Esophagus muscularis mucosa (tissue), 4 donors: ENCODE measurements around the gene PUDP. TPM values are rescaled to one million over a fixed set of nuclear protein-coding genes. Genes with fewer than 3 reads are reported as not detected.

Experiments
- DNase-seq: peaks from one replicate; pipeline ENCODE4 v3.0.0-alpha.2; 2017; ENCODE audit errors: extremely low spot score
- H3K27ac ChIP-seq, 4 donors: fragments of 200-600 bp; sonication (generic); replicated peaks in 1 of 4; 1 replicate in 3 of 4; 2 replicates in 1 of 4; pipeline ENCODE4 v1.5.1; 2016 to 2019; ENCODE audit warnings: mild to moderate bottlenecking in 1 of 4
- H3K27me3 ChIP-seq, 4 donors: fragments of 200-600 bp; sonication (generic); one replicate each; pipeline versions ENCODE4 v1.5.1 to v1.6.0; 2016 to 2019
- H3K36me3 ChIP-seq, 4 donors: fragments of 200-600 bp; sonication (generic); one replicate each; pipeline ENCODE4 v1.5.1; 2016 to 2019
- H3K4me1 ChIP-seq, 4 donors: fragments of 200-600 bp; sonication (generic); one replicate each; pipeline ENCODE4 v1.5.1; 2016 to 2019
- H3K4me3 ChIP-seq, 4 donors: fragments of 200-600 bp; sonication (generic); 1 replicate in 2 of 4; 2 replicates in 2 of 4; pipeline ENCODE4 v1.5.1; 2016 to 2019; ENCODE audit warnings: mild to moderate bottlenecking in 4 of 4, moderate library complexity in 1 of 4
- H3K9me3 ChIP-seq, 4 donors: fragments of 200-600 bp; sonication (generic); 1 replicate in 3 of 4; 2 replicates in 1 of 4; pipeline ENCODE4 v1.5.1; 2016 to 2019
- EP300 ChIP-seq: sonication (generic); formaldehyde crosslinking; IDR thresholded peaks from one replicate; pipeline ENCODE4 v1.6.1; 2017; ENCODE audit warnings: antibody characterized with exemption
- POLR2A ChIP-seq: fragments of 450-650 bp; IDR thresholded peaks from one replicate; pipeline ENCODE4 v1.6.1; 2017; ENCODE audit warnings: antibody characterized with exemption, moderate library complexity, mild to moderate bottlenecking, low read depth
- POLR2AphosphoS5 ChIP-seq, 2 donors: sonication (generic); formaldehyde crosslinking; IDR thresholded peaks; one replicate each; pipeline ENCODE4 v1.6.1; 2017; ENCODE audit warnings: antibody characterized with exemption in 2 of 2
- WGBS: methylation state at CpG from one replicate; pipeline ENCODE4 v1.1.5; 2018; 5-methylcytosine and 5-hydroxymethylcytosine counted together
- intact Hi-C: fragments of 100-400 bp; cut with DNase I; formaldehyde crosslinking; loops from one replicate; pipeline ENCODE4 v1.15.1; 2023
- total RNA-seq, 4 donors: library from RNA; depleted of rRNA; stranded (reverse); fragments of >200 nt; gene quantifications; one replicate each; pipeline versions ENCODE4 v1.1.0 to v1.2.1, GENCODE V29; 2016
- TF ChIP-seq, protein P1 (sequence below), 3 experiments: fragments of 200-600 bp in 2 of 3; fragments of 450-650 bp in 1 of 3; sonication (generic) in 2 of 3; IDR thresholded peaks; one replicate each; pipeline ENCODE4 v1.5.1; 2017 to 2019; ENCODE audit warnings: antibody characterized with exemption in 3 of 3, mild to moderate bottlenecking in 2 of 3, moderate library complexity in 1 of 3

Gene PUDP
- total RNA-seq, 4 donors from 2014 or later: 5.6 to 14.2 (median 9.1) TPM

DNA sequence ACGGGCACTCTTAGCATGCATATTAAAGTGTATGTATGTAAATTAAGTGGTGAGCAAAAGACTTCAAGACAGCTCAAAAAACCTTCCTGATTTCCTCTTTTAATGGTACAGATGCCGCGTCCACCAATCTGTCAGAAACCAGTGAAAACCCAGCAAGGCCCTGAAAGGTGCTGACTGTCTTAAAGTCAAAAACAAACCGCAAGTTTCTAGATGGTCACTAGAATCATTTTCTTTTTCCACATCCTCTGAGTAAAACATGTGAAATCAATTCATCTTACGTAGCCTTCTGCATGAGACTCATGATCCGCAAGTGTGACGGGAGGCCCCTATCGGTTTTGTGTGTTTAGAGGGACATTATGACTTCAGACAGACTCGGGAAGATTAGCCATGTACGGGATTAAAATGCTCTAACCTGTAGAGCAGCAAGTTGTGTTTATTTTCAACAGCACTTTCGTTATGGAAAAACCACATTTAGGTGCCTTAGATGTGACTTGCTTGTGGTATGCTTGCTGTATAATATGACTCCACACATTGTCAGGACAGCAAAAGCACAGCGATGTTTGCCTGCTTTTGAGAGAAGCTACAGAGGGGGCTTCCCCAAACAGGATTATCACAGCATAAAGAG lies 88.6 kb downstream of the PUDP start:
- Histone ChIP-seq H3K9me3 (no peaks in the 10 kb centered on the region), H3K4me3 (no peak overlapping the region), H3K4me1 (peaks cover 0 to 5% (median 0%) of the 10 kb centered on the region in 4 donors), H3K27ac (no peak overlapping the region), H3K27me3 (no peaks in the 10 kb centered on the region), H3K36me3 (peaks cover 0 to 16% (median 12%) of the 10 kb centered on the region in 4 donors)
- 95% methylated on average over 12 of the region's 12 CpGs for WGBS
- TF ChIP-seq POLR2A (no peak), POLR2AphosphoS5 (IDR thresholded peaks at IDR 0.05) (no peak), EP300 (no peak)
- TF ChIP-seq, protein P1, sequence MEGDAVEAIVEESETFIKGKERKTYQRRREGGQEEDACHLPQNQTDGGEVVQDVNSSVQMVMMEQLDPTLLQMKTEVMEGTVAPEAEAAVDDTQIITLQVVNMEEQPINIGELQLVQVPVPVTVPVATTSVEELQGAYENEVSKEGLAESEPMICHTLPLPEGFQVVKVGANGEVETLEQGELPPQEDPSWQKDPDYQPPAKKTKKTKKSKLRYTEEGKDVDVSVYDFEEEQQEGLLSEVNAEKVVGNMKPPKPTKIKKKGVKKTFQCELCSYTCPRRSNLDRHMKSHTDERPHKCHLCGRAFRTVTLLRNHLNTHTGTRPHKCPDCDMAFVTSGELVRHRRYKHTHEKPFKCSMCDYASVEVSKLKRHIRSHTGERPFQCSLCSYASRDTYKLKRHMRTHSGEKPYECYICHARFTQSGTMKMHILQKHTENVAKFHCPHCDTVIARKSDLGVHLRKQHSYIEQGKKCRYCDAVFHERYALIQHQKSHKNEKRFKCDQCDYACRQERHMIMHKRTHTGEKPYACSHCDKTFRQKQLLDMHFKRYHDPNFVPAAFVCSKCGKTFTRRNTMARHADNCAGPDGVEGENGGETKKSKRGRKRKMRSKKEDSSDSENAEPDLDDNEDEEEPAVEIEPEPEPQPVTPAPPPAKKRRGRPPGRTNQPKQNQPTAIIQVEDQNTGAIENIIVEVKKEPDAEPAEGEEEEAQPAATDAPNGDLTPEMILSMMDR (IDR thresholded peaks at IDR 0.05): no peak
- intact Hi-C loops: no loop called here
- DNase-seq: no peak

DNA sequence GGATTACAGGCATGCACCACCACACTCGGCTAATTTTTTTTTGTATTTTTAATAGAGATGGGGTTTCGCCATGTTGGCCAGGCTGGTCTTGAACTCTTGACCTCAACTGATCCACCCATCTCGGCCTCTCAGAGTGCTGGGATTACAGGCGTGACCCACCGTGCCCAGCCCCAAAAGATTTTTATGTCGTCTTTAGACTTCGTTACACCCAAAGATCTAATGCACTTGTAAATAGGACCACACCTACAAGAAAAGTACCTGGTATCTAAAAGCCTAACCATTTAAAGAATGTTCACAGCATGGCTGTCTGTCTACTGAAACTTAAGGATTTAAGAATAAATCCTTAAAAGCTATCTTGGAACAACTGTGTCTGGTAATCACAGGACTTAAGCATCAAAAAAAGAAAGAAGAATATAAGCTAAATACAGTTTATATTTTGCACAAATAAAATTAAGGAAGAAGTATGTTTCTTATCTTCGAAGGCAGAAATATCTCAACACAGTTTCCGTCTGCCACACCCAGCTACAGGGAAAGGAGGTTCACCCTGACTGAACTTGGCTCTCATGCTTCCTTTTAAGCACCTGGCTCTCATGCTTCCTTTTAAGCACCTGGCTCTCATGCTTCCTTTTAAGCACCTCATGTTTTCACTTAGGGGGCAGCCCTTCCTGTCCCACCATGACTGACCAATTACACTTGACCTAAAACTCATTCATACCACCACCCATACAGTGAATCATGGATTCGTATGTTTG lies 92.4 kb downstream of the PUDP start:
- TF ChIP-seq, protein P1 (IDR thresholded peaks at IDR 0.05): no peak
- TF ChIP-seq POLR2A: no peak
- no peak for TF ChIP-seq EP300
- no peaks in the 10 kb centered on the region for H3K9me3 ChIP-seq
- intact Hi-C loops: no loop called here

DNA sequence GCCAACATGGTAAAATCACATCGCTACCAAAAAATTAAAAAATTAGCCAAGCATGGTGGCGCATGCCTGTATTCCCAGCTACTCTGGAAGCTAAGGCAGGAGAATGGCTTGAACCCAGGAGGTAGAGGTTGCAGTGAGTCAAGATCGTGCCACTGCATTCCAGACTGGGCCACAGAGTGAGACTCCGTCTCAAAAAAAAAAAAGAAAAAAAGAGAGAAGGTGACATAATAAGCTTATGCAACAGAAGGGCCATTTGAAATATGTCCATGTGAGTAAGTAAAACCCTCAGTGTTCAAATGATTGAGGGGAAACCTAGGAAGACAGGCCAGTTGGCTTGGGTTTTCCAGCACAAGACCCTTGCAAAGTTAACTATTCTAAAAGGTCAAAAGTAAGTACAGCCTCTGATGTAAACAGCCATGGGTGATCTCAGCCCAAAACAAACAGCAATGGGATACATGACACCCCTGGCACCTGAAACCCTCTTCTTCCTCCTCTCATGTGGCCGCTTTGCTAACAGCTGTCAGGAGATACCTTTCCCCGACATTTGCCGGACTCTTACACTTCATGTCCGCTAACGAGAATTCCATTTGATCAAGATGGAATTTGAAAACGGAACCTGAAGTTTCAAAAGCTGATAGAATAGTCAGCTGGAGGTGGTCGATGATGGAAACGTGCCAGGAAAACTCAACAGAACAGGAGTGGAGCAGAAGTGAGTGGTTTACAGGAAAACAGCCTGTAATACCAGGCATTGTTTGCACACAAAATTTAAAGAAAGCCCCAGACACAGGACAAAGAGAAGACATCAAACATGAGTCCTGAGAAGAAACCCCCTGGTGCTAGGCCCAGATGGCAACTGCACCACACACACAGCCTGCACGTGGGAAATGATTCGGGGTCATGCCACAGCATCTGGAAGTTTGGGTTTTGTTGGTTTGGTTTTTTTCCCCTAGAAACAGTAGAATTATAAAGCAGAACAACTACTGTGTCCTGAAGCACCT lies 93.4 kb downstream of the PUDP start:
- H3K4me1 ChIP-seq: no peaks in the 10 kb centered on the region
- no peak overlapping the region for H3K27ac ChIP-seq
- no peaks in the 10 kb centered on the region for H3K9me3 ChIP-seq
- intact Hi-C loops: no loop called here
- peaks cover 0 to 23% (median 21%) of the 10 kb centered on the region in 4 donors for H3K36me3 ChIP-seq
- no peak for DNase-seq
- no peak overlapping the region for H3K4me3 ChIP-seq
- no peak for TF ChIP-seq POLR2AphosphoS5 (IDR thresholded peaks at IDR 0.05)
- TF ChIP-seq EP300: no peak
- TF ChIP-seq, protein P1 (IDR thresholded peaks at IDR 0.05): no peak
- no peak for TF ChIP-seq POLR2A
- WGBS: 93% methylated on average over 14 of the region's 14 CpGs
- no peaks in the 10 kb centered on the region for H3K27me3 ChIP-seq

More for the DNA sequence above, 92.4 kb downstream of the PUDP start:
- WGBS: 94% methylated on average over 10 of the region's 10 CpGs
- no peak overlapping the region for H3K4me3 ChIP-seq
- H3K36me3 ChIP-seq: peaks cover 0 to 16% (median 12%) of the 10 kb centered on the region in 4 donors
- no peaks in the 10 kb centered on the region for H3K27me3 ChIP-seq
- H3K27ac ChIP-seq: no peak overlapping the region
- no peak for DNase-seq
- no peaks in the 10 kb centered on the region for H3K4me1 ChIP-seq

DNA sequence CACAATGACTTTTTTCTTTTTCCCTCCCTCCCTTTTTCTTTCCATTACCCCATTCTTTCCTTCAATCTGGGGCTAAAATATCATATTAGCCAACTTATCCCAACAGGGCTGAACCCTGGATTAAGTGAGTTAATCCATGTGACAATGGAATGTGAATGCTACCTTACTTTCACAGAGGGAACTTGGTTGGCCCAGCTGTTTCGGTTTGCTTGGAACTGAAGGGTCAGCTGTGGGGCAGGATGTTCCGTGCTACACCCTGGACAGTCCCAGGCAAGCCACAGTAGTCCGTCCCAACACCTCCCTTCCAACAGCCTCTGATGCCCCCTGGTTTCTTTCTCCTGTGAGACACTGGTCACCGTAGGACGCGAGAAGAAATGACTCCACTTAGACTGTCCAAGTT lies 95.4 kb downstream of the PUDP start:
- Histone ChIP-seq H3K9me3 (no peaks in the 10 kb centered on the region), H3K27me3 (no peaks in the 10 kb centered on the region), H3K4me1 (no peaks in the 10 kb centered on the region), H3K4me3 (no peak overlapping the region), H3K27ac (no peak overlapping the region), H3K36me3 (peaks cover 0 to 23% (median 19%) of the 10 kb centered on the region in 4 donors)
- intact Hi-C loops: no loop called here
- TF ChIP-seq, protein P1 (IDR thresholded peaks at IDR 0.05): no peak
- TF ChIP-seq POLR2A (no peak), POLR2AphosphoS5 (IDR thresholded peaks at IDR 0.05) (no peak), EP300 (no peak)
- WGBS: 99% methylated on average over 6 of the region's 6 CpGs
- no peak for DNase-seq
